Measurements from ENCODE around the gene CHTOP. TPM values are rescaled to one million over a fixed set of nuclear protein-coding genes. Genes with fewer than 3 reads are reported as not detected.
"Not testable (repeated sequence)": the region's sequence is repeated elsewhere in the genome, so short reads cannot be mapped to it uniquely, and the experiment has no call there.

CHTOP gene
- total and polyA plus RNA-seq, 11 donors = 48.4 to 92.0 (median 72.9) TPM

DNA sequence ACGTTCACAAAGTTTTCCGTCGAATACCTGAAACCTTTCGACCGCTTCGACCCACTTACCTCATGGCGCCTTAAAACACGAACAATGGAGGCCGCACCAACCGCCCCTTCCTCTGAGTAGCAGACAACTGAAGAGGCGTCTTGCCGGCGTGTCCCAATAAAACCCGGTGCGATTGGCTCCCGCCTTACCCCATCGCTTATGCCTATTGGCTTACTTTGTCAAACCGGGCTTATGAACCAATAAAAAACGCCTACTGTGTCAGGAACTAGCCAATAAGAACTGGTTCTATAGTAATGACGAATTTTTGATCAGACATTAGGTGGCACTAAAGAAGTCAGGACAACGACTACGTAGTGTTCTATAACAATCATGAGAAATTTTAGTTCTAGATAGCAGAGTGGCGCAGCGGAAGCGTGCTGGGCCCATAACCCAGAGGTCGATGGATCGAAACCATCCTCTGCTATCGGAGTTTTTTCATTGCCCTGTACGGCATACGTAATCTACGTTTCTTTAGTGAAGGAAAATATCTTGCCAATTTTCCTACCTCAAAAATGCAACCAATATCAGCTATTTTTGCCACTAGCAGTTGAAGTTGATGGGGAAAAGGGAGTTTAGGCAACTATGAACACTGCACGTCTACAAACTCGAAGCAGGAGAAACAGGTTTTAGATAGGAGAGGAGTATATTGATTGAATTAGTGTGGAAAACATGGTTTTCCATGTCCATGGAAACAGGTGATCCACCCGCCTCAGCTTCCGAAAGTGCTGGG, 37.2 kb downstream of the CHTOP start, which contains the start of gene ILF2:
Gene ILF2, minus strand, starts transcription at position 135 of the 769 bp plus-strand sequence. Its CDS starts 71 bp downstream, at position 64.
- 0% methylated on average over 35 of the region's 35 CpGs for WGBS, 4 donors
- intact Hi-C loops (cut with DNase I) = loop anchor here in 8 of 10 donors (2.0 to 10.0 kb wide), 9 partner anchors 39 to 316 kb away; partner anchors contain the start of genes CHTOP (in 3 of the 8), RAB13 (in 3 of the 8), GATAD2B (in 1 of the 8) and S100A1 (in 1 of the 8)
- H3K27ac ChIP-seq = peak within 1 kb of the TSS; percentile 6 to 90 (median 80)
- no peaks in the 10 kb centered on the region for H3K9me3 ChIP-seq
- peak; percentile 81 to 91 for TF ChIP-seq POLR2A (IDR thresholded peaks at IDR 0.05)
- TF ChIP-seq, protein P1, sequence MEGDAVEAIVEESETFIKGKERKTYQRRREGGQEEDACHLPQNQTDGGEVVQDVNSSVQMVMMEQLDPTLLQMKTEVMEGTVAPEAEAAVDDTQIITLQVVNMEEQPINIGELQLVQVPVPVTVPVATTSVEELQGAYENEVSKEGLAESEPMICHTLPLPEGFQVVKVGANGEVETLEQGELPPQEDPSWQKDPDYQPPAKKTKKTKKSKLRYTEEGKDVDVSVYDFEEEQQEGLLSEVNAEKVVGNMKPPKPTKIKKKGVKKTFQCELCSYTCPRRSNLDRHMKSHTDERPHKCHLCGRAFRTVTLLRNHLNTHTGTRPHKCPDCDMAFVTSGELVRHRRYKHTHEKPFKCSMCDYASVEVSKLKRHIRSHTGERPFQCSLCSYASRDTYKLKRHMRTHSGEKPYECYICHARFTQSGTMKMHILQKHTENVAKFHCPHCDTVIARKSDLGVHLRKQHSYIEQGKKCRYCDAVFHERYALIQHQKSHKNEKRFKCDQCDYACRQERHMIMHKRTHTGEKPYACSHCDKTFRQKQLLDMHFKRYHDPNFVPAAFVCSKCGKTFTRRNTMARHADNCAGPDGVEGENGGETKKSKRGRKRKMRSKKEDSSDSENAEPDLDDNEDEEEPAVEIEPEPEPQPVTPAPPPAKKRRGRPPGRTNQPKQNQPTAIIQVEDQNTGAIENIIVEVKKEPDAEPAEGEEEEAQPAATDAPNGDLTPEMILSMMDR (IDR thresholded peaks at IDR 0.05) = peak in 6 of 12 donors; percentile 11 to 53 (median 39)
- peaks cover 5 to 38% (median 34%) of the 10 kb centered on the region in 9 donors for H3K36me3 ChIP-seq
- DNase-seq (peak; percentile 97 to 98 (median 98)), ATAC-seq (peak; percentile 95 to 98 (median 97))
- H3K27me3 ChIP-seq = no peaks in the 10 kb centered on the region
- peaks cover 6 to 26% (median 14%) of the 10 kb centered on the region in 12 donors for H3K4me1 ChIP-seq
- peak within 1 kb of the TSS; percentile 49 to 93 (median 82) for H3K4me3 ChIP-seq

DNA sequence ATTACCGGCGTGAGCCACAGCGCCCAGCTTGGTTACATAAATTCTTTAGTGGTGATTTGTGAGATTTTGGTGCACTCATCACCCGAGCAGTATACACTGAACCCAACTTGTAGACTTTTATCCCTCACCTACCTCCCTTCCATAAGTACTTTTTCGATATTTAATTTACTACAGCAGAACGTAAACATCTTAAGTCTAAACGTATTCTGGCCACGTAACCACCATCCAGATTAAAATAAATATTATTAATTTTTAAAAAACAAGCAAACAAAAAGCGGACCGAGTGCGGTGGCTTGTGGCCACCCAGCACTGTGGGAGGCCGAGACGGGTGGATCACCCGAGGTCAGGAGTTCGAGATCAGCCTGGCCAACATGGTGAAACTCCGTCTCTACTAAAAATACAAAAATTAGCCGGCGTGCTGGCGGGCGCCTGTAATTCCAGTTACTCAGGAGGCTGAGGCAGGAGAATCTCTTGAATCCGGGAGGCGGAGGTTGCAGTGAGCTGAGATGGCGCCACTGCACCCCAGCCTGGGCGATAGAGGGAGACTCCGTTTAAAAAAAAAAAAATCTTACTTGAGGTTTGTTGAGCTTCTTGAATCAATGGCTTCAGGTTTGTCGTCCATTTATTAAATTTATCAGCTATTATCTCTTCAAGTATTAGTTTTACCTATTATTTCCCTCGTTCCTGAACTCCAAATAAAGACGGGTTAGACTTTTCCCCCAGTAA, 37.9 kb downstream of the CHTOP start:
- 11 to 18% (median 15%) methylated on average over 28 of the region's 28 CpGs for WGBS, 4 donors
- H3K4me3 ChIP-seq = peak overlapping the region; percentile 27 to 92 (median 76)
- ATAC-seq (peak in 3 of 4 donors; percentile 37 to 49 (median 47)), DNase-seq (peak in 3 of 5 donors; percentile 48 to 72 (median 49))
- H3K27ac ChIP-seq = peak overlapping the region; percentile 6 to 90 (median 79)
- H3K36me3 ChIP-seq = peaks cover 5 to 30% (median 27%) of the 10 kb centered on the region in 9 donors
- H3K27me3 ChIP-seq, H3K9me3 ChIP-seq: not testable (repeated sequence)
- H3K4me1 ChIP-seq = peaks cover 6 to 26% (median 14%) of the 10 kb centered on the region in 12 donors
- intact Hi-C loops (cut with DNase I) = loop anchor here in 8 of 10 donors (2.0 to 10.0 kb wide), 9 partner anchors 39 to 316 kb away; partner anchors contain the start of genes CHTOP (in 3 of the 8), RAB13 (in 3 of the 8), GATAD2B (in 1 of the 8) and S100A1 (in 1 of the 8)
- TF ChIP-seq, protein P1 (IDR thresholded peaks at IDR 0.05) = peak in 2 of 12 donors; percentile 9 to 30

DNA sequence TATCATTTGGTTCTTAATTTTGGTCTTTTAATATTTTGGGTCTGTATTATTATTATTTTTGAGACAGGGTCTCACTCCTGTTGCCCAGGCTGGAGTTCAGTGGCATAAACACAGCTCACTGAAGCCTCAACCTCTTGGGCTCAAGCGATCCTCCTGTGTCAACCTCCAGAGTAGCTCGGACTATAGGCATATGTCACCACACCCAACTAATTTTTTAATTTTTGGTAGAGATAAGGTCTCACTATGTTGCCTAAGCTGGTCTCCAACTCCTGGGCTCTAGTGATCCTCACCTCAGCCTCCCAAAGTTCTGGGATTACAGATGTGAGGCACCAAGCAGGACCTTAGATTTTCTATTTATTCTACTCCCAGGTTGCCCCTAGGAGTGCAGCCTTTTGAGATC, 39.6 kb downstream of the CHTOP start:
- intact Hi-C loops (cut with DNase I) = loop anchor here in 6 of 10 donors (5.0 to 10.0 kb wide), 6 partner anchors 41 to 314 kb away; partner anchors contain the start of genes CHTOP (in 3 of the 6), RAB13 (in 3 of the 6) and GATAD2B (in 1 of the 6)
- no peak for ATAC-seq
- no peaks in the 10 kb centered on the region for H3K9me3 ChIP-seq

More for the DNA sequence above, 39.6 kb downstream of the CHTOP start:
- Histone ChIP-seq H3K27me3 (peaks cover 0 to 8% (median 2%) of the 10 kb centered on the region in 9 donors), H3K4me1 (peaks cover 6 to 36% (median 23%) of the 10 kb centered on the region in 12 donors), H3K4me3 (no peak overlapping the region), H3K27ac (no peak overlapping the region), H3K36me3 (peaks cover 2 to 13% (median 10%) of the 10 kb centered on the region in 9 donors)
- TF ChIP-seq POLR2A (IDR thresholded peaks at IDR 0.05) = no peak
- TF ChIP-seq, protein P1 (IDR thresholded peaks at IDR 0.05) = no peak
- no peak for DNase-seq
- 93 to 100% (median 97%) methylated on average over 2 of the region's 2 CpGs for WGBS, 4 donors

Data from heart left ventricle (tissue), 16 donors.